A549 treated with ZK216348 at 1 μM for 4 hours (cell line): ENCODE measurements around the gene TAPBP. TPM values are rescaled to one million over a fixed set of nuclear protein-coding genes. Genes with fewer than 3 reads are reported as not detected.

ENCODE experiments used
- total RNA-seq: library from RNA; stranded (reverse); fragments of 200-300 nt; extraction: Qiagen RNA extraction; gene quantifications from 5 replicates; pipeline ENCODE4 v1.2.3, GENCODE V29; 2022; ENCODE audit warnings: low read depth

Gene TAPBP
- total RNA-seq, result 30.8 to 42.7 TPM (median 36.7 TPM) in 5 replicates

DNA sequence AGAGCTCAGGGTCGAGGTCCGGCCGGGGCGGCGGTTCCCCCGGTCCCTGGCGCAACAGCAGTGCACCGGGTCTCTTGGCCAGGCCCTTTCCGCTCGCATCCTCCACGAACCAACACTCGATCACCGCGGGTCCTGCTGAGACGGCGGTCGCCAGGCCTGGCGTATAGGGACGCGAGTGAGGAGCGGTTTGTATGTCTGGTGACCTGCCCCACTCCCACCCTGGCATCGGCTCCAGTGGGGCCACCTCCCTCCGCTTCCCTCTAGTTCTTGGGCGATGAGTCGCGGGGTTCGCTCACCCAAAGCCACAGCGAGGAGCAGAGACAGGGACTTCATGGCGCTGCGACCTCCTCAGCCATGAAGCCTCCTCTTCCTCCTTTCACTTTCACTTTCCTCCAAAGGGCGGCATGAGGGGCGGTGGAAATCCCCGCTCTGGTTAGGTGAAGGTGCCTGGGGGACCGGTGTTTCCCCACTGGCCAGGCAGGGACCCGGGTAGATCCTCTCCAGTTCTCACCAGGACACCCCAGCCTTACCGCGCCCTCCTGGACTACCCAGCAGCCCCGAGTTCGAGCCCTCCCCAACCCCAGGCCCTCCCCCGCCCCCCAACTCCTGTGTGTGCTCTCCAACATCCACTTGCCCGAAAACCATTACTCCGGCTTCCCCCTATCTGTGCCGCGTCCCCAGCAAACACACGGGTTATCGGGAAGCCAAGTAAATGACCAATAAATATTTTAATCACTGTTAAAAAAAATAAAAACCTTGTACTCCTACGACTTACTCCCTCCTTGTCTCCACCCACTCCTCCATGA lies at the start of gene TAPBP:
Gene TAPBP (minus strand): TSS at position 370 of the 806 bp plus-strand sequence. CDS start 37 bp downstream, at position 333.

DNA sequence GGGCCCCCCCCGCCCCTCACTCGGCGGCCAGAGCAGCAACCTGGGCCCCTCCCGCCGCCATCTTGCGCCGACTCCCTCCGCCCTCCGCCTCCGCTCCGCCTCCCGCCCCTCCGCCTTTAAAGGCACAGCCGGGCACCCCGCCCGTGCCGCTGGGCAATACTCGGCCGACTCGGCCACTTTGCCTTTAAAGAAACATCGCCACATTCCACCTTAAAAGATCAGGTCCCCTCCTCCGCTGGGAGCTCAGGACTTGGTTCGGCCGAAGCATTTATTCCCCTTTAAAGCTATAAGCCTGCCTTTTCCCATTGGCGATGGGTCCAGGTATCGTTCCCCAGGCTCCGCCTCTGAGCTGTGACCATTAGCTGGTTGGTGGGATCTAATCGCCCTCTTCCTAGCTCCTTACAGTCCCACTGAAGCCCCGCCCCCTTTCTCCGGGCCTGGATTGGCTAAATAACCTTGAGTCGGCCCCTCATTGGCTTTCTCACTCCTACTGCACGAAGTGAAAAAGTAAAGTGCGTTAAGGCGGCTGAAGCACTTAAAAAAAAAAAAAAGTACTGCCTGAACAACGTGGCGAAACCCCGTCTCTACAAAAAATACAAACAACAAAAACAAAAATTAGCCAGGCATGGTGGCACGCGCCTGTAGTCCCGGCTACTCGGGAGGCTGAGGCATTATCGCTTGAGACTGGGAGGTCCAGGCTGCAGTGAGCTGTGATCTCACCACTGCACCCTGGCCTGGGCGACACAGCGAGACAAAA lies 4.0 kb upstream of the TAPBP start, which contains the start of gene ZBTB22:
Gene ZBTB22 (minus strand): TSS at position 76 of the 757 bp plus-strand sequence. CDS start 828 bp downstream, outside the sequence.

DNA sequence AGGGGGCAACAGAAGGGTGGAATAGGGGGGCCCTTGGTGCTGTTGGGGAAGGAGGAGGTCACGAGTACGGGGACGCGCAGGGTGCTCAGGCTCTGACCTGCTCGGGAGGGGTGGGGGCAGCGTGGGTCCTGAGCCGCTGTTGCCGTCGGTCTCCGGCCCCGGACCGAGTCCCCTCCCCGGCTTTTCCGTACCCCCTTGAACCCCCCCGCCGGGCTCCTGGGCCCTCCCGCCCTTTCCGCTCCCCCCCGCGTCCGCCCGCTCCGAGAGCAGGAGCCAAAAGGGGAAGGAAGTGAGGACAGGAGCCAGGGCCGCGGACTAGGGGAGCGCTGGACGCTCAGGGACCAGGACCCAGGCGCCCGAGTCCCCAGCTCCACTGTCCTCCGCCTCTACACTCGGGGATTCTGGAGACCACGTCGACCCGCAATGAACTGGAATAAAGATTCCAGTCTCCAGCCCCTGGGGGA lies 15.1 kb downstream of the TAPBP start, which contains the start of gene RGL2:
Gene RGL2 (minus strand): TSS at position 170 of the 464 bp plus-strand sequence. CDS start 332 bp downstream, outside the sequence.

GRCh38 chr6:33288921-33289783 lies 24.7 kb downstream of the TAPBP start, which contains the start of the genes PFDN6 and WDR46:
PFDN6 (plus strand) TSS chr6:33289601; CDS start chr6:33289857, 256 bp downstream.
WDR46 (minus strand) TSS chr6:33289239; CDS start chr6:33289170, 69 bp downstream.

DNA sequence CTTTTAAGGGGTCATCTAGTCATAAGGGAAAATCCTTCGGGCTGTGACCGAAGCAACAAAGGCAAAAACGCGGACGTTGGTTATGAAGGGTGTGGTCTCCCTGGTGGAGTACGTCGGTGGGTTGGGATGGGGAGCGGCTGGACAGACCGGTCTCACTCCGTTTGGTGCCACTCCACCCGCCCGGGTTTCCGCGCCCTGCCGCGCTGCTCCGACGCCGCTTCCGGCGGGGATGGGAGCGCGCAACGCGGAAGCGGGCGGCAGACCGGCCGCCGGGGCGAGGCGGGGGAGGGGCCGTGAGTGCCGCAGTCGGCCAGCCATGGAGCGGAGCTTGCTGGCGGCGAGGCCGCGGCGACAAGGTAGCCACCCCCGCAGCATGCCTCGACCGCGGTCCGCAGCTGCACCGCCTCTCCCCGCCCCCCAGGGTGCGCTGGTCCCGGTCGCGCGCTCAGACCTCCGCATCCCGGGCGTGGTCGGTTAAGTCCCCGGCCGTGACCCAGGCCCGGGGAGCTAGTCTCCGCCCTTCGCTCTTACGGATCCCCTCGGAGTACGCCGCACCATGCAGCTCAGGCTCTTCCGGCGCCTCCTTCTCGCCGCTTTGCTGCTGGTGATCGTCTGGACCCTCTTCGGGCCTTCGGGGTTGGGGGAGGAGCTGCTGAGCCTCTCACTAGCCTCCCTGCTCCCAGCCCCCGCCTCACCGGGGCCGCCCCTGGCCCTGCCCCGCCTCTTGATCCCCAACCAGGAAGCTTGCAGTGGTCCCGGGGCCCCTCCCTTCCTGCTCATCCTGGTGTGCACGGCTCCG lies 36.8 kb downstream of the TAPBP start, which contains the start of gene B3GALT4:
Gene B3GALT4 (plus strand): TSS at position 260 of the 799 bp plus-strand sequence. CDS start 297 bp downstream, at position 557.

DNA sequence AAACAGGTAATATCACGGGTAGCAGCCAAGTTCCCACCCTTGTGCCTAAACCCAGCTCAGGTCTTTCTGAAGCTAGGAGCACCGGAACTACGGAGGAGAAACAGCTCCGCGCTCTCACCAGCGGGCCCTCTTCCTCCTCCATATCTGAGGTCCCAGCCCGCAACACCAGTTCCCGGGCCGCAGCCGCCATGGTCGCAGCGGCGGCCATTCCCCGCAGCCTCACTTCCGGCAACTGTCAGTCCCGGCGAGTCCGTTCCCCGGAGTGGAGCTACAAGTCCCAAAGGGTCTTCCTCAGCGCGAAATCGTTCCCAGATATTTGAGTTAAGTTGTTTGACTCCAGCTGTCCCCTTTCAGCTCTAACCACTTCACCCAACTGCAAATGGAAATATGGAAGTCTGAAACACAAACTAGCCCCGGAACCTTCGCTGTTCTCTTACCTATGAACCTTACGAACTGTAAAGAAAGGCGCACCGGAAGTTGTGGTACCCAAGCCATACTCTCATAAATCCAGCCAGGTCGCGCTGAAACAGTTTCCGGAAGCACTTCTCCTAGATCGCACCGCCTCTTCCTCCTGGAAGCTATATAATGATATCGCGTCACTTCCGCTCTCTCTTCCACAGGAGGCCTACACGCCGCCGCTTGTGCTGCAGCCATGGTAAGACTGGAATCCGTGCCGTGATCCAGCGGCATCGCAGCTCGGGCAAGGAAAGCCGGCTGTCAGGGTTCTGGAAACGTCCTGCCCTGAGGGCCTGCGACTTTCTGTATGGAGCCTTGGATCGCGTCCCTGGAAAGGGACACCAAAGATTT lies 42.2 kb downstream of the TAPBP start, which contains the start of the genes RPS18 and VPS52:
Gene RPS18 (plus strand): TSS at position 608 of the 807 bp plus-strand sequence. CDS start 45 bp downstream, at position 653.
Gene VPS52 (minus strand): TSS at position 409 of the 807 bp plus-strand sequence. CDS start 201 bp downstream, at position 208.

Other genes starting within 250 kb of the TAPBP start
- 0.05 TPM in 1 of 5 replicates, not detected in the others for gene HLA-DPA1, start 240.4 kb downstream of the TAPBP start, total RNA-seq
- not detected in 5 replicates for gene HLA-DPB1, start 238.1 kb downstream of the TAPBP start, total RNA-seq
- gene COL11A2, start 121.6 kb downstream of the TAPBP start, total RNA-seq, result 0.71 to 1.5 TPM (median 0.79 TPM) in 5 replicates
- 14.6 to 23.6 TPM (median 21.7 TPM) in 5 replicates for gene RXRB, start 113.4 kb downstream of the TAPBP start, total RNA-seq
- 99.1 to 115 TPM (median 112 TPM) in 5 replicates for gene SLC39A7, start 113.2 kb downstream of the TAPBP start, total RNA-seq
- 9.7 to 16.5 TPM (median 14.8 TPM) in 5 replicates for gene HSD17B8, start 109.4 kb downstream of the TAPBP start, total RNA-seq
- gene RING1, start 105.6 kb downstream of the TAPBP start, total RNA-seq, result 19.0 to 27.0 TPM (median 24.7 TPM) in 5 replicates
- gene VPS52, start 42.2 kb downstream of the TAPBP start, total RNA-seq, result 17.5 to 19.4 TPM (median 18.5 TPM) in 5 replicates
- 2,468 to 2,870 TPM (median 2,583 TPM) in 5 replicates for gene RPS18, start 42.0 kb downstream of the TAPBP start, total RNA-seq
- gene B3GALT4, start 37.0 kb downstream of the TAPBP start, total RNA-seq, result 0.47 to 1.1 TPM (median 0.66 TPM) in 5 replicates
- 51.7 to 59.6 TPM (median 56.5 TPM) in 5 replicates for gene WDR46, start 24.8 kb downstream of the TAPBP start, total RNA-seq
- 95.5 to 148 TPM (median 103 TPM) in 5 replicates for gene PFDN6, start 24.5 kb downstream of the TAPBP start, total RNA-seq
- gene RGL2, start 15.1 kb downstream of the TAPBP start, total RNA-seq, result 9.4 to 15.3 TPM (median 14.0 TPM) in 5 replicates
- 2.1 to 5.4 TPM (median 4.1 TPM) in 5 replicates for gene ZBTB22, start 3.7 kb upstream of the TAPBP start, total RNA-seq
- 38.1 to 39.7 TPM (median 38.5 TPM) in 5 replicates for gene DAXX, start 8.9 kb upstream of the TAPBP start, total RNA-seq
- 33.8 to 49.0 TPM (median 44.2 TPM) in 5 replicates for gene KIFC1, start 77.7 kb upstream of the TAPBP start, total RNA-seq
- gene PHF1, start 96.9 kb upstream of the TAPBP start, total RNA-seq, result 10.0 to 20.7 TPM (median 17.9 TPM) in 5 replicates
- 139 to 237 TPM (median 202 TPM) in 5 replicates for gene CUTA, start 104.0 kb upstream of the TAPBP start, total RNA-seq
- 3.7 to 9.2 TPM (median 5.1 TPM) in 5 replicates for gene SYNGAP1, start 106.0 kb upstream of the TAPBP start, total RNA-seq
- gene ZBTB9, start 140.5 kb upstream of the TAPBP start, total RNA-seq, result 10.2 to 12.0 TPM (median 11.1 TPM) in 5 replicates